Muscle of leg (tissue), 11 donors: ENCODE results near the gene GRN. TPM values are rescaled to one million over a fixed set of nuclear protein-coding genes. Genes with fewer than 3 reads are reported as not detected.
"Not testable (repeated sequence)": the region's sequence is repeated elsewhere in the genome, so short reads cannot be mapped to it uniquely, and the experiment has no call there.

Source experiments
- DNase-seq: peaks from one replicate; pipeline ENCODE4 v3.0.0; 2013
- H3K27ac ChIP-seq: one replicate; pipeline ENCODE4 v1.5.1; 2013; ENCODE audit warnings: mild to moderate bottlenecking, low read length, control low read depth
- H3K27me3 ChIP-seq: one replicate; pipeline ENCODE4 v1.6.1; 2013; ENCODE audit warnings: low read length; ENCODE audit not compliant: control insufficient read depth, insufficient read depth
- H3K36me3 ChIP-seq: one replicate; pipeline ENCODE4 v1.6.1; 2013; ENCODE audit warnings: low read length; ENCODE audit not compliant: control insufficient read depth, insufficient read depth
- H3K4me1 ChIP-seq: one replicate; pipeline ENCODE4 v1.6.1; 2013; ENCODE audit warnings: low read length; ENCODE audit not compliant: control insufficient read depth, insufficient read depth
- H3K4me3 ChIP-seq: one replicate; pipeline ENCODE4 v1.5.1; 2013; ENCODE audit warnings: low read length, control low read depth
- H3K9me3 ChIP-seq: replicated peaks from 2 replicates; pipeline ENCODE4 v1.6.1; 2013; ENCODE audit warnings: low read depth, low read length; ENCODE audit not compliant: control insufficient read depth
- WGBS: methylation state at CpG from one replicate; pipeline ENCODE4 v1.1.5; 2013; ENCODE audit warnings: missing lambda C conversion rate; ENCODE audit not compliant: insufficient coverage; 5-methylcytosine and 5-hydroxymethylcytosine counted together
- polyA plus RNA-seq, 8 donors: library from polyadenylated mRNA; unstranded; fragments of 120-200 nt; gene quantifications; one replicate each; pipeline versions ENCODE4 v1.2.1 to v1.2.3, GENCODE V29; 2013; ENCODE audit warnings: inconsistent platforms in 1 of 8, low replicate concordance in 1 of 8; ENCODE audit not compliant: insufficient read length in 8 of 8, insufficient read depth in 1 of 8
- total RNA-seq: library from RNA; stranded (reverse); fragments of 120-200 nt; gene quantifications from one replicate; pipeline ENCODE4 v1.2.4, GENCODE V29; 2013

GRN gene
- total and polyA plus RNA-seq, 9 donors: 91.2 to 247 (median 217) TPM

- no peaks in the 10 kb centered on the region for H3K9me3 ChIP-seq
- H3K4me1 ChIP-seq: peaks cover 12% of the 10 kb centered on the region
- H3K27me3 ChIP-seq: peaks cover 20% of the 10 kb centered on the region
- no peak for DNase-seq
- H3K4me3 ChIP-seq: no peak overlapping the region
- no peak overlapping the region for H3K27ac ChIP-seq
- H3K36me3 ChIP-seq: no peaks in the 10 kb centered on the region
- 85% methylated on average over 3 of the region's 6 CpGs for whole genome bisulfite sequencing
Observed at GRCh38 chr17:44389723-44390202, 44.7 kb downstream of the GRN start.

- DNase-seq: no peak
- Histone ChIP-seq H3K4me1 (peaks cover 7% of the 10 kb centered on the region), H3K4me3 (no peak overlapping the region), H3K27ac (no peak overlapping the region), H3K9me3 (no peaks in the 10 kb centered on the region), H3K27me3 (peaks cover 15% of the 10 kb centered on the region), H3K36me3 (no peaks in the 10 kb centered on the region)
- WGBS: 56% methylated on average over 4 of the region's 10 CpGs
Observed at GRCh38 chr17:44390250-44390870, 45.3 kb downstream of the GRN start.

GRCh38 chr17:44394112-44394511 is 49.0 kb downstream of the GRN start:
- H3K27me3 ChIP-seq, H3K4me3 ChIP-seq, H3K27ac ChIP-seq, H3K4me1 ChIP-seq, DNase-seq, H3K9me3 ChIP-seq: not testable (repeated sequence)
- peaks cover 31% of the 10 kb centered on the region for H3K36me3 ChIP-seq
- whole genome bisulfite sequencing: no CpG with 5 or more reads among the region's 9 CpGs

- Histone ChIP-seq H3K36me3 (peaks cover 38% of the 10 kb centered on the region), H3K4me3 (no peak overlapping the region), H3K4me1 (no peaks in the 10 kb centered on the region), H3K9me3 (no peaks in the 10 kb centered on the region), H3K27me3 (no peaks in the 10 kb centered on the region), H3K27ac (no peak overlapping the region)
- 100% methylated on average over 1 of the region's 2 CpGs for WGBS
- DNase-seq: no peak
Observed at GRCh38 chr17:44394833-44395232, 49.7 kb downstream of the GRN start.

GRCh38 chr17:44396946-44397345 is 51.8 kb downstream of the GRN start:
- H3K27me3 ChIP-seq: no peaks in the 10 kb centered on the region

GRCh38 chr17:44397479-44398440 is 52.7 kb downstream of the GRN start:
- no peak overlapping the region for H3K27ac ChIP-seq
- no peaks in the 10 kb centered on the region for H3K27me3 ChIP-seq
- no peaks in the 10 kb centered on the region for H3K9me3 ChIP-seq
- 95% methylated on average over 7 of the region's 8 CpGs for WGBS
- no peak for DNase-seq
- H3K4me1 ChIP-seq: no peaks in the 10 kb centered on the region
- H3K4me3 ChIP-seq: no peak overlapping the region
- H3K36me3 ChIP-seq: peaks cover 55% of the 10 kb centered on the region

More at GRCh38 chr17:44396946-44397345, 51.8 kb downstream of the GRN start:
- H3K9me3 ChIP-seq: no peaks in the 10 kb centered on the region
- WGBS: no CpG with 5 or more reads among the region's 5 CpGs
- H3K4me3 ChIP-seq: no peak overlapping the region
- H3K27ac ChIP-seq: no peak overlapping the region
- no peak for DNase-seq
- H3K4me1 ChIP-seq: no peaks in the 10 kb centered on the region
- peaks cover 53% of the 10 kb centered on the region for H3K36me3 ChIP-seq

- Histone ChIP-seq H3K4me1 (no peaks in the 10 kb centered on the region), H3K27ac (no peak overlapping the region), H3K36me3 (peaks cover 57% of the 10 kb centered on the region), H3K9me3 (no peaks in the 10 kb centered on the region), H3K27me3 (no peaks in the 10 kb centered on the region), H3K4me3 (no peak overlapping the region)
- 94% methylated on average over 30 of the region's 41 CpGs for WGBS
- no peak for DNase-seq
Observed at GRCh38 chr17:44398692-44399691, 53.9 kb downstream of the GRN start.

- H3K27ac ChIP-seq: no peak overlapping the region
Observed at GRCh38 chr17:44400226-44400847, 55.2 kb downstream of the GRN start.

More at GRCh38 chr17:44400226-44400847, 55.2 kb downstream of the GRN start:
- no peaks in the 10 kb centered on the region for H3K27me3 ChIP-seq
- no peaks in the 10 kb centered on the region for H3K4me1 ChIP-seq
- no peaks in the 10 kb centered on the region for H3K9me3 ChIP-seq
- WGBS: 100% methylated on average over 2 of the region's 3 CpGs
- H3K36me3 ChIP-seq: peaks cover 60% of the 10 kb centered on the region
- DNase-seq: no peak
- H3K4me3 ChIP-seq: no peak overlapping the region
